Left forelimb (tissue), 1 donor: ENCODE measurements around the gene ASCL2.

Source experiments
- DNase-seq: peaks from one replicate; pipeline ENCODE4 v3.0.0-alpha.2; 2018; ENCODE audit warnings: low spot score

The ASCL2 gene

GRCh38 chr11:2270322-2271076, at the start of gene ASCL2:
Gene ASCL2 (minus strand): TSS chr11:2270588. CDS start chr11:2270332, 256 bp downstream.
- DNase-seq: peak; percentile 66

DNA sequence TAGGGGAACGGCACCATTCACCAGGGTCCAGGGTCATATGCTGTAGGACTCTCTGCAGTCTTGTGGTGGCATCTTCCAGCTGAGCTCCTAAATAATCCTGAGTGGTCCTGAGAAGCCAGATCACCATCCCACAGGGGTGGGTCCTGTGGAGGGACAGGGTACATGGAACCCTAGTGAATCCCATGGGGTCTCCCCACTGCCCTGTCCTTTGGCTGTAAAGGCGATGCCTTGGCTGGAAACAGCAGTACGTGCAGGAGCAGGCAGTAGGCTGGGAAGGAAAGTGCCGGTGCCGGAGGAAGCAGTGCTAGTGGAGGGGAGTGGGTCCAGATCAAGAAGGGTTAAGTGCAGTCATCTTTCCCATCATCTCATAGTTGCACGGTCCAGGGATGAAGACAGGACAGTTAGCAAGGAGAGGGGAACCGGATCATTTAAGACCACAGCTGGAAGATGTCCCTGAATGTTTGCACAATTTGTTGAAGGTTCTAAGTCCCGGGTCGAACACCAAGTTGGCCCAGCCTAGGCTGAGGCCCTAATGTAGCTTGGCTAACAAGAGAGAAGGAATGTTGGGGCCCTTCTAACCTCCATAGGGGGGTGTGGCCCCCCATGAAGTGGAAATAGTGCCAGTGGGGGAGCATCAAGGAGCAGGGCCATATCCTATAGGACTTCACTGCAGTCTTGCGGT, 49.5 kb upstream of the ASCL2 start:
- DNase-seq: peak; percentile 11

DNA sequence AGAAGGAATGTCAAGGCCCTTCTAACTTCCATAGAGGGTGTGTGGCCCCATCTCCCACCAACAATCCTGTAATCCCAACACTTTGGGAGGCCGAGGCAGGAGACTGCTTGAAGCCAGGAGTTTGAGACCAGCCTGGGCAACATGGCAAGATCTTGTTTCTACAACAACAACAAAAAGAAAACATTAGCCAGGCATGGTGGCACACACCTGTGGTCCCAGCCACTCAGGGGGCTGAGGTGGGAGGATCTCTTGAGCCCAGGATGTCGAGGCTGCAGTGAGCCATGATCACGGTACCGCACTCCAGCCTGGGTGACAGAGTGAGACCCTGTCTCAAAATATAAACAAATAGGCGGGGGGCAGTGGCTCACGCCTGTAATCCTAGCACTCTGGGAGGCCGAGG, 48.3 kb upstream of the ASCL2 start:
- DNase-seq: no peak

DNA sequence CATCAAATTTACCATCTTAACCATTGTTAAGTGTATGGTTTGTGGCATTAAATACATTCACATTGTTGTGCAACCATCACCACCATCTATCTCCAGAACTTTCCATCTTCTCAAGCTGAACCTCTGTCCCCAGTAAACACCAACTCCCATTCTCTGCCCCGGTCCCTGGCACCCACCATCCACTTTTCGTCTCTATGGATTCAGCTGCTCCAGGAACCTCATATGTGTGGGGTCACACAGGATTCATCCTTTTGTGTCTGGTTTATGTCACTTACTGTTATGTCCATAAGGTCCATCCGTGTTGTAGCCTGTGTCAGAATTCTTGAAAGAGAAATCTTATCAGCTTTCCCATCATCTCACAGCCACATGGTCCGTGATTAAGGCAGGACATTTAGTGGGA, 47.7 kb upstream of the ASCL2 start:
- DNase-seq: peak; percentile 17

- no peak for DNase-seq
These were observed 47.1 kb upstream of the ASCL2 start for GRCh38 chr11:2317354-2318050.

- no peak for DNase-seq
These were observed 46.5 kb upstream of the ASCL2 start for GRCh38 chr11:2316963-2317244.

- DNase-seq: no peak
These were observed 46.0 kb upstream of the ASCL2 start for GRCh38 chr11:2316169-2316962.

GRCh38 chr11:2315395-2316168, 45.2 kb upstream of the ASCL2 start:
- peak; percentile 68 for DNase-seq

DNA sequence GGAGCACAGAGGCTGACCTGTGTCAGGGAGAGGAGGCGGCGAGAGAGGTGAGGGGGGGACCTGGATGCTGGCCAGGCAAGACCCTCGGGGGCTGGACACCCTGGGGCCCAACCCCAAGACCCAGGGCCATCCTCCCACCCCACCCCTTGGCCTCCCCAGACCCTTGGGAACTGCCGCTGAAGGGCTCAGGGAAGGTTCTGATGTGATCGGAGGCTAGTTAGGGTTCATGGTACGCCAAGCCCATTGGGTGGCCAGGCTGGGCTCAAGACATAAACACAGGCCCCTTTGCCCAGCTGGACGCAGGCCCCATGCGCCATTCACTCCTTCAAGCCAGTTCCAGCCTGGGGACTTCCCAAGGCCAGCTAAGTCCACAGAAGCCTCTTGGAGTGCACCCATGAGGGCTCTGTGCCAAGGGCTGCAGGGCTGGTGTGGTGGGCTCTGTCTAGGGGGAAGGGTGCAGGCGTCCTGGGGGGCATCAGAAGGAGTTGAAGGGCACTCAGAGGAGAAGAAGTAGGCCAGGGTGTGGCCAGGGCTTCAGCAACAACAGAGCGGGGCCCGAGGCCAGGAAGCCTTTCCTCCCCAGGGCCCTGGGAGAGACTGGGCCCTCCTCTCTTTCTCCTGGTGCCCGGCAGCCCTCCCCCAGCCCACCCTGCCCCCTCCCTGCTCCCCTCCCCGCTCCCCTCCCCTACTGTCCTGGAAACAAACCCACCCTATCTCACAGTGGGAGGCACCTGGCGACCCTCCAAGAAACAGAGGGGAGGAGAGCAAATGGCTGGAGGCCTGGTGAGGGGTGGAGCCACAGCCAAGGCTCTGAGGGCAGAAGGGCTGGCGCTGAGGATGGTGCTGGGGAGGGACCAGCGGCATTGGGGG, 44.4 kb upstream of the ASCL2 start:
- DNase-seq: peak; percentile 91

GRCh38 chr11:2314136-2314524, 43.7 kb upstream of the ASCL2 start:
- peak; percentile 52 for DNase-seq

DNA sequence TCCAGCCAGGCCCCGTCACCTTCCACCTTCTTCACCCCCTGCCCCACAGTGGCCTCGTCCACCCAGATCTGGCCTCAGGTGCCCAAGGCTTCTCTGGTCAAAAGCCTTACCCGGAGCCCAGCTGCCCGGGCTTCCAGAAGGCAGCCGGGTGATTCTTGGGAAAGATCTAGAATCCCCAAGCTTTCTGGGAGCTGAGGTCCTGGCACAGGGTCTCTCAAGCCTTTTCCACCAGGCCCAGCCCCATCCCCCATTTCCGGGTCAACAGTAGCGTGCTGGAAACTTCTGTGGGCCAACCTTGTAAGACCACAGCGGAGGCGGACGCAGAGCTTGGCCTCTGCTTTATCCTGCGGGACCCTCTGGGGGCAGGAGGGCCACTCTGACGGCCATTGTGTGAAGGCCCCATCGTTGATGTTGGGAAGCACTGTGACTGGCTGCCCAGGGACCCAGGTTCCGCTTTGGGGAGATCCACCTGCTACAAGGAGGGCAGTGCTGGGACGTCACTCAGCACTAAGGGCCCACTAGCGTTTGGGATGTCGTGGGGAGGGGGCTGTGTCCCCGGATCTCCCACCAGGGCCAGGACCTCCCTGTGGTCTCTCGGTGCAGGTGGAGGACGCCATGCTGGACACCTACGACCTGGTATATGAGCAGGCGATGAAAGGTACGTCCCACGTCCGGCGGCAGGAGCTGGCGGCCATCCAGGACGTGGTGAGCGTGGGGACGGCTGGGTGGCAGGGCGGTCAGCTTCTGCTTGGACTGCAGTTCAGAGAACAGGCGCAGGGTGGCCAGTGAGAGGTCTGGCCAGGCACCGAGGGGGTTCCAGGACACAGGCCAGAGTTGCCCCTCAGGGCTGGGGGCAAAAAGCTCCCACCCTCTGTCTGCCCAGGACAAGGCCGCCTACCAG, 42.9 kb upstream of the ASCL2 start:
- DNase-seq: peak; percentile 59

DNA sequence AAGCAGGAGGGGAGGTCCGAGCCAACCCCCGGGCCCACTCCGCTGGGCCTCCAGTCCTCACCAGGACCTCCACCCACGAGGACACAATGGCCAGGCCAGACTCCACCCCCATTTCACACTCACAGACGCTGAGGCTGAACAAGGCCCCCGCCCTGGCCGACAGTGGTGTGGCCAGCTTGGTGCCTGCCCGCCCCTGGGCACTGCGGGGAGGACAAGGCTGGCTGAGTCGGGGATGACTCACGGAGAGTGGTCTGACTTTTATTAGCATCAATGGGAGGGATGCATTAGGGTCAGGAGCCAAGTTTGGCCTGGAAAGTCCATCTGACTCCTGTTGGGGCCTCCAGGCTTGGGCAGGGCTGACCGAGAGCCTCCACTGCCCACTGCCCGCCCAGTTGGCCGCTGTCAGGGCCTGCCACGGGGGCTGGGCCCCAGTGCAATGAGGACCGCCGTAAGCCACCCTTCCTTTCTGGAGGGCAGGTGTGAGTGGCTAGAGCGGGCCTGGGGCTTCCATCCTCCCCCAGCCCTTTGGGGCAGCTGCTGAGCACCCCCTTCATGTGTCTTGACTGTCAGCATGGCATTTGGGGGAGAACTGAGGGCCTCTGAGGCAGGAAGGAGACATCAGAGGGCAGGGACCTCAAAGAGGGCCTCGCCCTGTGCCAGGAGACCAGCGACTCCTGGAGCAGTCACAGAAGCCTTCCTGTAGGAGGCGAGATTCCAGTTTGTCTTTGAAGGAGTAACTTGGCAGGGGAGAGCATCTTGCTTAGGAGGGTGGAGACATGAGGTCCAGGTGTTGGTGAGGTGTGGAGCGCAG, 42.0 kb upstream of the ASCL2 start:
- no peak for DNase-seq

DNA sequence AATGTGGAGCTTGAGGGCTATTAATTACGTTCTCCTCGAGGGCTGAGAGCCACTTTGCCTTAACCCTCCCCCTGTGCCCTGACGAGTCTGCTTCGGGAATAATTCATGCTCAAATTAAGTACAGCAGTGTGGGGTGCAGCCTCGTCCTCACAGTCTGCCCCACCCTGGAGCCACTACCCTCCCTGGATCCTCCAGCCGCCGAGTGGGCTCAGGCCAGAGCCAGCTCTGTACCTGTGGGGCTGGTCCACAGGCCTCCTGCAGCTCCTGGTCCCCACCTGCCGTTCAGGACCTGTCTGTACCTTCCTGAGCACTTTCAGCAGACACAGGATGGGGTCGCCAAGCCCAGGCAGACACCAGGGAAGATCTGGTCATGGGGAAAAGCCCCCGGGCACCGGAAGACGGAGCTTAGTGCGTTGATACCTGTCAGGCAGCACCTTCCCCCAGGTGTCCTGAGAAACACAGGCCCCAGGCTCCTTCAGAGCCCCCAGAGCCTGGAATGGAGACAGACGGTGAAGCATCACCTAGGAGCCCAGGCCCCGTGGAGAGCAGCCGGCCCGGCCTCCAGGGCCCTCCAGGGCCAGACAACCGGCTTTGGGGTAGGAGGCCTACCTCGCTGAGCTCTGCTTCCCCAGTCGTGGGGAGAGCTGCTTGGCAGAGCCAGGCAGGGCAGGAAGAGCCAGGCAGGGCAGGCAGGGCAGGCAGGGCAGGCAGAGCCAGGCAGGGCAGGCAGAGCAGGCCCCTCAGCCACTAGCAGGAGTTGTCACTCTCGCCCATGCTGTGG, 41.2 kb upstream of the ASCL2 start:
- DNase-seq: no peak

DNA sequence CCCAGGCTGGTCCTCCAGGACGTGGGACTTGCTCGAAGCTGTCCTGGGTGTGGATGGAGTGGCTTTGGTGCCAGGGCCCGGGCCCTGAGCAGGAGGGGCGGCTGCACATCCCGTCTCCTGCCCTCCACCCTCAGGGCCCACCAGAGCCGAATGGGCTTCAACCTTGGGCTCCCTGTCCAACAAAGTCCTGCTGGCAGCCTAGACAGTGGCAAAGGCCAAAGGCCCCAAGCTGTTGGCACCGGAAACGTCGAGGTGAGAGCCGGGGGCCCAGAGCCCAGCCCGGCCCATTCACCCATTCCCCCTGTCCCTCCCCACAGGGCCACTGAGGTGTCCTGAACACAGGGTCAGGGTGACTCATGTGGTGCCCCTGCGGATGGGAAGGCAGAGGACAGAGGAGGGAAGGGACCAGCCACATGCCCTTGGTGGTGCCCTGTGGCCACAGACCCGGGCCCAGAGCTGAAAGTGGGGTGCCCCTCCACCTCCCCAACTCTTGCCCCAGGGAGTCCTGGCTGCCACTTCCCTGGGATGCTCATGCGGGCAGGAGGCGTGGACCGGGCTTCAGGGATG, 40.5 kb upstream of the ASCL2 start:
- no peak for DNase-seq

DNA sequence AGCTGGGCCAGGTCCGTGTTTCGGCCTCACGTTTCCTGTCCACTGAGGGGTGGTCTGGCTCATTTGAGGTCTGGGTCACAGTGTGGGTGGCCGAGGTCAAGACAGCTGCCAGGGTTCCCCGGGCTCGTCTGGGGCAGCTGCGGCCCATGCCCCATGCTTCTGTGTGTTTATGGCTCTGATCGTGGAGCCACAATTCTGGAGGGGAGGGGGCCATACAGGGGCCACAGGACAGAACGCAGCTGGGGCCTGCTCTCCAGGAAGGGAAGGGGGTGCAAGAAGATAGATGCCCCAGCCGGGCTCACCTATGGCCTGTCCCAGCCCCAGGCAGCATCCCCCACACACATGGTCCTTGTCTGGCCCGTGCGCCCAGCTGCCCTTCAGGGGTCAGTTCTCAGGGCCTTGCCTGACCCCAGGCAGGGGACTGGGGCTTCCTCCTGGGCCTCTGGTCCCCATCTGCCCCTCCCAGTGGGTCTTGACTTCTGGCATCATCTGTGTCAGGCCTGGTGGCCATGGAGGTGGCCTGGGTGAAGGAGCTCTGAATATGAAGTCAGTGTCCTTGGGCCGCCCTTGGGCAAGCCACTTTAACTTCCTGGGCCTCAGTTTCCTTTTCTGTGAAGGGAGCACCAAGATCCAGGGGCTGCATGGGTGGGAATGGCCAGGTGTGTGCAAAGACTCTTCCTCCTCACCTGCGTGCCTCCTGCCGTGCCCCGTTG, 39.8 kb upstream of the ASCL2 start:
- no peak for DNase-seq

- no peak for DNase-seq
These were observed 39.1 kb upstream of the ASCL2 start for GRCh38 chr11:2309251-2310072.
